Naive thymus-derived CD8-positive, alpha-beta T cell (primary cell): Measurements from ENCODE around the gene CDH3. TPM values are rescaled to one million over a fixed set of nuclear protein-coding genes. Genes with fewer than 3 reads are reported as not detected.

Source experiments
- ATAC-seq, 2 donors: fragments of 150-1000 bp; cut with Tn5 transposase in 1 of 2; sonication (Bioruptor Pico), chemical (Tn5 transposase) in 1 of 2; 1 replicate in 1 of 2; 2 replicates in 1 of 2; pipeline ENCODE4 v1.10.0; 2021; ENCODE audit warnings: mild to moderate bottlenecking in 2 of 2, moderate library complexity in 2 of 2
- POLR2A ChIA-PET: fragments of 350-600 bp; sonication (Branson Sonifier 250); formaldehyde crosslinking; loops from one replicate; lab custom pipeline; 2021; ENCODE audit warnings: antibody characterized with exemption; lab: Charles Lee
- DNase-seq, 10 donors: peaks; one replicate each; pipeline versions ENCODE4 v3.0.0 to v3.0.0-alpha.2; 2020 to 2022
- H3K27ac Mint-ChIP-seq, 10 donors: one replicate each; pipeline ENCODE4 v1.8.0; 2020 to 2022; ENCODE audit warnings: mild to moderate bottlenecking in 10 of 10, mixed read lengths in 10 of 10, moderate library complexity in 4 of 10, inconsistent platforms in 1 of 10
- H3K27me3 Mint-ChIP-seq, 5 donors: one replicate each; pipeline ENCODE4 v1.8.0; 2021 to 2022; ENCODE audit warnings: mixed read lengths in 5 of 5
- H3K36me3 Mint-ChIP-seq, 3 donors: one replicate each; pipeline ENCODE4 v1.8.0; 2020 to 2022; ENCODE audit warnings: mixed read lengths in 3 of 3, mild to moderate bottlenecking in 2 of 3, inconsistent platforms in 1 of 3
- H3K4me1 Mint-ChIP-seq, 4 donors: one replicate each; pipeline ENCODE4 v1.8.0; 2021 to 2022; ENCODE audit warnings: mixed read lengths in 4 of 4
- H3K4me3 Mint-ChIP-seq, 10 donors: one replicate each; pipeline ENCODE4 v1.8.0; 2020 to 2022; ENCODE audit warnings: mild to moderate bottlenecking in 10 of 10, mixed read lengths in 10 of 10, moderate library complexity in 6 of 10, inconsistent platforms in 1 of 10
- H3K9me3 Mint-ChIP-seq, 9 donors: one replicate each; pipeline ENCODE4 v1.8.0; 2020 to 2022; ENCODE audit warnings: mixed read lengths in 9 of 9, mild to moderate bottlenecking in 3 of 9, inconsistent platforms in 1 of 9, moderate library complexity in 1 of 9
- polyA plus RNA-seq, 3 donors: library from polyadenylated mRNA; unstranded; fragments of 300-500 nt; fragmentation: Illumina TruSeq; gene quantifications; one replicate each; pipeline ENCODE4 v1.2.3, GENCODE V29; 2021
- total RNA-seq, 8 experiments: library from RNA in 2 of 8; stranded (reverse) in 2 of 8; gene quantifications; one replicate each; pipeline ENCODE4 v1.2.3 and lab custom pipeline; 2021 to 2026

CDH3 gene
- total and polyA plus RNA-seq, 5 experiments from 2014 or later, result 0.29 to 0.60 TPM; not detected in 3

- Mint-ChIP-seq H3K4me1 (peaks cover 2 to 10% (median 8%) of the 10 kb centered on the region in 4 donors), H3K27ac (no peak overlapping the region), H3K36me3 (peaks cover 0 to 3% (median 0%) of the 10 kb centered on the region in 3 donors), H3K4me3 (no peak overlapping the region), H3K9me3 (peaks cover 0 to 2% (median 0%) of the 10 kb centered on the region in 9 donors), H3K27me3 (peaks cover 17 to 42% (median 29%) of the 10 kb centered on the region in 5 donors)
- ATAC-seq, result no peak
- no peak for DNase-seq
- POLR2A ChIA-PET, result interaction anchor here (0.5 kb wide), 1 partner anchor 35 kb away, joined by 3 read pairs; no protein-coding TSS in a partner anchor
These were observed 89.7 kb downstream of the CDH3 start for GRCh38 chr16:68734782-68735181.

- Mint-ChIP-seq H3K36me3 (peaks cover 0 to 3% (median 0%) of the 10 kb centered on the region in 3 donors), H3K27me3 (peaks cover 20 to 60% (median 37%) of the 10 kb centered on the region in 5 donors), H3K27ac (peak overlapping the region in 1 of 10 donors; percentile 77), H3K4me1 (peaks cover 2 to 24% (median 8%) of the 10 kb centered on the region in 4 donors), H3K9me3 (peaks cover 0 to 2% (median 0%) of the 10 kb centered on the region in 9 donors), H3K4me3 (peak overlapping the region; percentile 38 to 80 (median 70))
- DNase-seq, result no peak
- POLR2A ChIA-PET, result no interaction called here
- ATAC-seq, result no peak
These were observed 91.5 kb downstream of the CDH3 start for GRCh38 chr16:68736561-68736960.

- peaks cover 0 to 2% (median 0%) of the 10 kb centered on the region in 9 donors for H3K9me3 Mint-ChIP-seq
- peak within 1 kb of the TSS in 3 of 10 donors; percentile 43 to 77 (median 65) for H3K27ac Mint-ChIP-seq
- peaks cover 2 to 24% (median 8%) of the 10 kb centered on the region in 4 donors for H3K4me1 Mint-ChIP-seq
- DNase-seq, result peak in 8 of 10 donors; percentile 4 to 40 (median 24)
- peaks cover 0 to 3% (median 0%) of the 10 kb centered on the region in 3 donors for H3K36me3 Mint-ChIP-seq
- ATAC-seq, result peak; percentile 82 to 85
- POLR2A ChIA-PET, result no interaction called here
- H3K4me3 Mint-ChIP-seq, result peak within 1 kb of the TSS; percentile 56 to 80 (median 77)
- H3K27me3 Mint-ChIP-seq, result peaks cover 20 to 60% (median 37%) of the 10 kb centered on the region in 5 donors
These were observed 92.1 kb downstream of the CDH3 start, which contains the start of gene CDH1 for GRCh38 chr16:68737046-68737729. CDH1 (plus strand) TSS chr16:68737292; CDS start chr16:68737416, 124 bp downstream.

GRCh38 chr16:68737730-68738629, 92.9 kb downstream of the CDH3 start:
- H3K4me3 Mint-ChIP-seq, result peak overlapping the region; percentile 54 to 80 (median 72)
- peaks cover 2 to 24% (median 8%) of the 10 kb centered on the region in 4 donors for H3K4me1 Mint-ChIP-seq
- ATAC-seq, result peak; percentile 19 to 30
- DNase-seq, result no peak
- peaks cover 0 to 3% (median 0%) of the 10 kb centered on the region in 3 donors for H3K36me3 Mint-ChIP-seq
- H3K27me3 Mint-ChIP-seq, result peaks cover 20 to 60% (median 33%) of the 10 kb centered on the region in 5 donors
- H3K9me3 Mint-ChIP-seq, result peaks cover 0 to 2% (median 0%) of the 10 kb centered on the region in 9 donors
- H3K27ac Mint-ChIP-seq, result peak overlapping the region in 3 of 10 donors; percentile 43 to 65 (median 65)
- POLR2A ChIA-PET, result no interaction called here

- DNase-seq (no peak), ATAC-seq (no peak)
- H3K36me3 Mint-ChIP-seq, result peaks cover 0 to 3% (median 0%) of the 10 kb centered on the region in 3 donors
- peaks cover 2 to 24% (median 8%) of the 10 kb centered on the region in 4 donors for H3K4me1 Mint-ChIP-seq
- H3K27ac Mint-ChIP-seq, result peak overlapping the region in 1 of 10 donors; percentile 14
- POLR2A ChIA-PET, result no interaction called here
- H3K4me3 Mint-ChIP-seq, result peak overlapping the region in 1 of 10 donors; percentile 11
- H3K9me3 Mint-ChIP-seq, result peaks cover 0 to 2% (median 0%) of the 10 kb centered on the region in 9 donors
- peaks cover 14 to 53% (median 27%) of the 10 kb centered on the region in 5 donors for H3K27me3 Mint-ChIP-seq
These were observed 95.0 kb downstream of the CDH3 start for GRCh38 chr16:68739964-68740627.

- Mint-ChIP-seq H3K4me1 (peaks cover 2 to 24% (median 8%) of the 10 kb centered on the region in 4 donors), H3K27ac (peak overlapping the region in 1 of 10 donors; percentile 14), H3K27me3 (peaks cover 14 to 50% (median 25%) of the 10 kb centered on the region in 5 donors), H3K4me3 (no peak overlapping the region), H3K9me3 (peaks cover 0 to 2% (median 0%) of the 10 kb centered on the region in 9 donors), H3K36me3 (peaks cover 0 to 3% (median 0%) of the 10 kb centered on the region in 3 donors)
- POLR2A ChIA-PET, result no interaction called here
- ATAC-seq (no peak), DNase-seq (no peak)
These were observed 95.7 kb downstream of the CDH3 start for GRCh38 chr16:68740628-68741346.

- DNase-seq (no peak), ATAC-seq (no peak)
- H3K36me3 Mint-ChIP-seq, result no peaks in the 10 kb centered on the region
- H3K4me1 Mint-ChIP-seq, result peaks cover 0 to 14% (median under 1%) of the 10 kb centered on the region in 4 donors
- H3K27me3 Mint-ChIP-seq, result peaks cover 5 to 21% (median 10%) of the 10 kb centered on the region in 5 donors
- POLR2A ChIA-PET, result interaction anchor here (0.7 kb wide), 1 partner anchor 100 kb away, joined by 3 read pairs; the partner anchor contains the start of gene TANGO6
- no peak overlapping the region for H3K4me3 Mint-ChIP-seq
- peaks cover 0 to under 1% (median 0%) of the 10 kb centered on the region in 9 donors for H3K9me3 Mint-ChIP-seq
- H3K27ac Mint-ChIP-seq, result peak overlapping the region in 1 of 10 donors; percentile 67
These were observed 98.6 kb downstream of the CDH3 start for GRCh38 chr16:68743664-68744063.

- Mint-ChIP-seq H3K9me3 (no peaks in the 10 kb centered on the region), H3K4me3 (no peak overlapping the region), H3K36me3 (no peaks in the 10 kb centered on the region), H3K27me3 (peaks cover 5 to 18% (median 9%) of the 10 kb centered on the region in 5 donors), H3K27ac (no peak overlapping the region), H3K4me1 (peaks cover 0 to 13% (median 0%) of the 10 kb centered on the region in 4 donors)
- POLR2A ChIA-PET, result no interaction called here
- ATAC-seq, result no peak
- no peak for DNase-seq
These were observed 99.7 kb downstream of the CDH3 start for GRCh38 chr16:68744744-68745280.

GRCh38 chr16:68746951-68747350, 101.8 kb downstream of the CDH3 start:
- POLR2A ChIA-PET, result no interaction called here
- H3K9me3 Mint-ChIP-seq, result no peaks in the 10 kb centered on the region

GRCh38 chr16:68749432-68749831, 104.3 kb downstream of the CDH3 start:
- H3K27ac Mint-ChIP-seq, result no peak overlapping the region
- ATAC-seq, result no peak

More at GRCh38 chr16:68746951-68747350, 101.8 kb downstream of the CDH3 start:
- ATAC-seq, result no peak
- no peaks in the 10 kb centered on the region for H3K4me1 Mint-ChIP-seq
- no peak for DNase-seq
- H3K4me3 Mint-ChIP-seq, result no peak overlapping the region
- H3K36me3 Mint-ChIP-seq, result no peaks in the 10 kb centered on the region
- H3K27ac Mint-ChIP-seq, result no peak overlapping the region
- H3K27me3 Mint-ChIP-seq, result peaks cover 0 to 6% (median 1%) of the 10 kb centered on the region in 5 donors

More at GRCh38 chr16:68749432-68749831, 104.3 kb downstream of the CDH3 start:
- Mint-ChIP-seq H3K9me3 (no peaks in the 10 kb centered on the region), H3K27me3 (peaks cover 0 to 5% (median 1%) of the 10 kb centered on the region in 5 donors), H3K4me1 (peaks cover 0 to 9% (median 2%) of the 10 kb centered on the region in 4 donors), H3K36me3 (no peaks in the 10 kb centered on the region), H3K4me3 (no peak overlapping the region)
- POLR2A ChIA-PET, result no interaction called here
- DNase-seq, result no peak
